ENCODE results near the gene PDK1.

Gene PDK1

DNA sequence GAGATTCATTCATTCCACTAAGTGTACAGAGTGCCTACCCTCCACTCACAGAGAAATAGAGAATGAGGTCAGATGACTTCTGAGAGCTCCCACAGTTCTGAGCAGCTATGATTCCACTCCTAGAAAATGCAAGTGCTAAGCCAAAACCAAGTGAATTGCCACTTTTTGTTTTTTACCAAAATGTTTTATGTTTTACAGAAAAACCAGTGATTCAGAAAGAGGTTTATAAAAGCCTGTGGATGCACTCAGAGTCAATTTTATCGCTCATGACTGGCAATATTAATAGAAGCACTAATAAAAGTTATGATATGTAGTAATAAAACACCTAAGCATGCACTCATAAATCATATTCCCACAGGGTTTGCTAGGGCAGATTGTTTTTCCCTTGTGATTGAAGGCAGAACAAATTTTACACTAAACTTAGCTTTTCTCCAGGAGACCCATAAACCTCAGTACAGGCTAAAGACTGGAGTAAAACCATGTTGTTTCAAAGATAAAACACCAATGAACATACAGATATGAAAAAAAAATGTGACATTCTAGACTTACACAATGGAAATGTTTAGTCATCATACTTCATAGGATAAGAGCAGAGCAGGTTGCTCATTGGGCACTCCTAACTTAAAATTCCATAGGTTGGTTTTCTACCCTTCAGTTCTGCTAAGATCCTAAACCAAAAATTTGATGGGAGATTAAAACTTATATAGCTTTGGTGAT lies 67.5 kb downstream of the PDK1 start:
- Histone ChIP-seq H4K8ac (ENCODE audit: low read depth, low read length) (no peak overlapping the region), H3K4me2 (ENCODE audit: low read length) (no peak overlapping the region), H3K36me3 (ENCODE audit: control insufficient read depth in 1 of 2, insufficient read depth in 2 of 2, low read length in 2 of 2) (no peaks in the 10 kb centered on the region), H2BK5ac (ENCODE audit: low read depth, low read length, poor library complexity) (no peak overlapping the region), H2AK5ac (ENCODE audit: low read length) (no peak overlapping the region), H3K4ac (ENCODE audit: low read depth, low read length) (no peak overlapping the region), H2BK12ac (ENCODE audit: low read length) (no peak overlapping the region), H3K79me1 (ENCODE audit: low read length) (no peaks in the 10 kb centered on the region), H3K79me2 (ENCODE audit: control insufficient read depth, insufficient read depth, low read length, poor library complexity) (no peaks in the 10 kb centered on the region), H3K9ac (ENCODE audit: low read length) (no peak overlapping the region), H2AFZ (ENCODE audit: insufficient read depth, low read length, poor library complexity) (no peak overlapping the region), H4K12ac (ENCODE audit: low read depth, low read length) (no peak overlapping the region), H3K14ac (ENCODE audit: low read length) (no peak overlapping the region), H3K27ac (ENCODE audit: low read depth, low read length) (no peak overlapping the region), H3K4me3 (ENCODE audit: low read depth, low read length) (no peak overlapping the region), H3K4me1 (ENCODE audit: control insufficient read depth in 1 of 2, insufficient read depth in 2 of 2, low read length in 2 of 2) (no peaks in the 10 kb centered on the region), H3K27me3 (ENCODE audit: insufficient read depth, low read length) (no peaks in the 10 kb centered on the region), H3K23ac (ENCODE audit: low read length) (no peak overlapping the region), H3K9me3 (ENCODE audit: insufficient read depth, low read depth, low read length) (peaks cover 5% of the 10 kb centered on the region), H4K91ac (ENCODE audit: low read depth, low read length) (no peak overlapping the region), H2BK120ac (ENCODE audit: insufficient read depth, low read length, poor library complexity) (no peak overlapping the region), H3K18ac (ENCODE audit: low read length) (no peak overlapping the region)
- no CpG with 5 or more reads among the region's 1 CpG for WGBS (ENCODE audit: extremely low coverage, insufficient coverage, insufficient read length)
- DNase-seq = no peak

DNA sequence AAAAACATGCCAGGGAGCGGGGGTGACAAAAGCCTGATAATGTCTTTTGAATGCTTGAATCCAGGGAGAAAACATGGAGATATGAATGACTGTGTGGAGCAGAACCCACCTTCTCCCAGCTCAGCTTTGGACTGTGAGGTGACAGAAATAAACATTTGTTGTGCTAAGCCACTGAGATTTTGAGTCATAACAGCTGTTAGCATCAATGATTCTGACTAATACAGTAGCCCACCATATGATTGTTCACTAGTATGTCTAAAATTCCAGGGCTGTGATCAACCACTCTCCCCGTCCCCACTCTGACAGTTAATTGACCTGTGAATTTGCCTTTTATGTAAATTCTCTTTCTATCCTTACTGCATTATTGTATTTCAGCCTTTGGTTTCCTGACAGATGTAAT lies 69.1 kb downstream of the PDK1 start:
- Histone ChIP-seq H3K9me3 (ENCODE audit: insufficient read depth, low read depth, low read length) (peaks cover 5% of the 10 kb centered on the region), H4K12ac (ENCODE audit: low read depth, low read length) (no peak overlapping the region), H2BK12ac (ENCODE audit: low read length) (no peak overlapping the region), H3K4me2 (ENCODE audit: low read length) (no peak overlapping the region), H4K91ac (ENCODE audit: low read depth, low read length) (no peak overlapping the region), H3K79me1 (ENCODE audit: low read length) (no peaks in the 10 kb centered on the region), H2AK5ac (ENCODE audit: low read length) (no peak overlapping the region), H2BK5ac (ENCODE audit: low read depth, low read length, poor library complexity) (no peak overlapping the region), H3K27ac (ENCODE audit: low read depth, low read length) (no peak overlapping the region), H3K14ac (ENCODE audit: low read length) (no peak overlapping the region), H3K79me2 (ENCODE audit: control insufficient read depth, insufficient read depth, low read length, poor library complexity) (no peaks in the 10 kb centered on the region), H3K36me3 (ENCODE audit: control insufficient read depth in 1 of 2, insufficient read depth in 2 of 2, low read length in 2 of 2) (no peaks in the 10 kb centered on the region), H2BK120ac (ENCODE audit: insufficient read depth, low read length, poor library complexity) (no peak overlapping the region), H3K9ac (ENCODE audit: low read length) (no peak overlapping the region), H3K23ac (ENCODE audit: low read length) (no peak overlapping the region), H4K8ac (ENCODE audit: low read depth, low read length) (no peak overlapping the region), H3K18ac (ENCODE audit: low read length) (no peak overlapping the region), H3K4ac (ENCODE audit: low read depth, low read length) (no peak overlapping the region), H3K4me3 (ENCODE audit: low read depth, low read length) (no peak overlapping the region), H2AFZ (ENCODE audit: insufficient read depth, low read length, poor library complexity) (no peak overlapping the region), H3K4me1 (ENCODE audit: control insufficient read depth in 1 of 2, insufficient read depth in 2 of 2, low read length in 2 of 2) (no peaks in the 10 kb centered on the region), H3K27me3 (ENCODE audit: insufficient read depth, low read length) (no peaks in the 10 kb centered on the region)
- no CpG with 5 or more reads among the region's 2 CpGs for WGBS (ENCODE audit: extremely low coverage, insufficient coverage, insufficient read length)
- no peak for DNase-seq

GRCh38 chr2:172627181-172627580 lies 71.3 kb downstream of the PDK1 start:
- no peak overlapping the region for H3K23ac ChIP-seq (ENCODE audit: low read length)
- no CpG with 5 or more reads among the region's 1 CpG for WGBS (ENCODE audit: extremely low coverage, insufficient coverage, insufficient read length)
- no peak overlapping the region for H2BK12ac ChIP-seq (ENCODE audit: low read length)
- no peak overlapping the region for H4K91ac ChIP-seq (ENCODE audit: low read depth, low read length)
- H3K27ac ChIP-seq (ENCODE audit: low read depth, low read length) = no peak overlapping the region
- H3K79me1 ChIP-seq (ENCODE audit: low read length) = no peaks in the 10 kb centered on the region
- H4K12ac ChIP-seq (ENCODE audit: low read depth, low read length) = no peak overlapping the region
- no peak overlapping the region for H3K4me2 ChIP-seq (ENCODE audit: low read length)
- no peak overlapping the region for H3K9ac ChIP-seq (ENCODE audit: low read length)
- no peak overlapping the region for H3K14ac ChIP-seq (ENCODE audit: low read length)
- H3K4me1 ChIP-seq (ENCODE audit: control insufficient read depth in 1 of 2, insufficient read depth in 2 of 2, low read length in 2 of 2) = no peaks in the 10 kb centered on the region
- H3K18ac ChIP-seq (ENCODE audit: low read length) = no peak overlapping the region
- no peak overlapping the region for H2AFZ ChIP-seq (ENCODE audit: insufficient read depth, low read length, poor library complexity)
- H3K79me2 ChIP-seq (ENCODE audit: control insufficient read depth, insufficient read depth, low read length, poor library complexity) = no peaks in the 10 kb centered on the region
- no peak overlapping the region for H3K4me3 ChIP-seq (ENCODE audit: low read depth, low read length)
- no peaks in the 10 kb centered on the region for H3K36me3 ChIP-seq (ENCODE audit: control insufficient read depth in 1 of 2, insufficient read depth in 2 of 2, low read length in 2 of 2)
- H2BK5ac ChIP-seq (ENCODE audit: low read depth, low read length, poor library complexity) = no peak overlapping the region
- H2BK120ac ChIP-seq (ENCODE audit: insufficient read depth, low read length, poor library complexity) = no peak overlapping the region
- H3K9me3 ChIP-seq (ENCODE audit: insufficient read depth, low read depth, low read length) = peaks cover 5% of the 10 kb centered on the region
- H3K27me3 ChIP-seq (ENCODE audit: insufficient read depth, low read length) = no peaks in the 10 kb centered on the region
- no peak overlapping the region for H4K8ac ChIP-seq (ENCODE audit: low read depth, low read length)
- no peak for DNase-seq
- H2AK5ac ChIP-seq (ENCODE audit: low read length) = no peak overlapping the region
- H3K4ac ChIP-seq (ENCODE audit: low read depth, low read length) = no peak overlapping the region

- no peaks in the 10 kb centered on the region for H3K79me1 ChIP-seq (ENCODE audit: low read length)
- H3K4me2 ChIP-seq (ENCODE audit: low read length) = no peak overlapping the region
- H2BK120ac ChIP-seq (ENCODE audit: insufficient read depth, low read length, poor library complexity) = no peak overlapping the region
- no peak overlapping the region for H4K91ac ChIP-seq (ENCODE audit: low read depth, low read length)
- H3K36me3 ChIP-seq (ENCODE audit: control insufficient read depth in 1 of 2, insufficient read depth in 2 of 2, low read length in 2 of 2) = no peaks in the 10 kb centered on the region
- H2BK5ac ChIP-seq (ENCODE audit: low read depth, low read length, poor library complexity) = no peak overlapping the region
- no peak overlapping the region for H3K27ac ChIP-seq (ENCODE audit: low read depth, low read length)
- H4K8ac ChIP-seq (ENCODE audit: low read depth, low read length) = no peak overlapping the region
- H3K4ac ChIP-seq (ENCODE audit: low read depth, low read length) = no peak overlapping the region
- DNase-seq = no peak
- no peak overlapping the region for H3K18ac ChIP-seq (ENCODE audit: low read length)
- no peak overlapping the region for H3K9ac ChIP-seq (ENCODE audit: low read length)
- H2AFZ ChIP-seq (ENCODE audit: insufficient read depth, low read length, poor library complexity) = no peak overlapping the region
- no peak overlapping the region for H3K23ac ChIP-seq (ENCODE audit: low read length)
- H3K79me2 ChIP-seq (ENCODE audit: control insufficient read depth, insufficient read depth, low read length, poor library complexity) = no peaks in the 10 kb centered on the region
- WGBS (ENCODE audit: extremely low coverage, insufficient coverage, insufficient read length) = no CpG with 5 or more reads among the region's 4 CpGs
- H3K9me3 ChIP-seq (ENCODE audit: insufficient read depth, low read depth, low read length) = peaks cover 5% of the 10 kb centered on the region
- H4K12ac ChIP-seq (ENCODE audit: low read depth, low read length) = no peak overlapping the region
- no peaks in the 10 kb centered on the region for H3K4me1 ChIP-seq (ENCODE audit: control insufficient read depth in 1 of 2, insufficient read depth in 2 of 2, low read length in 2 of 2)
- no peak overlapping the region for H3K4me3 ChIP-seq (ENCODE audit: low read depth, low read length)
- no peak overlapping the region for H2AK5ac ChIP-seq (ENCODE audit: low read length)
- no peaks in the 10 kb centered on the region for H3K27me3 ChIP-seq (ENCODE audit: insufficient read depth, low read length)
- no peak overlapping the region for H2BK12ac ChIP-seq (ENCODE audit: low read length)
- no peak overlapping the region for H3K14ac ChIP-seq (ENCODE audit: low read length)
Measured at GRCh38 chr2:172628085-172628484, 72.2 kb downstream of the PDK1 start.

Measured in trophoblast cell (in vitro differentiated cells and primary cell).